Neuronal stem cell (in vitro differentiated cells): ENCODE measurements around the gene BOLL.
"Not testable (repeated sequence)": the region's sequence is repeated elsewhere in the genome, so short reads cannot be mapped to it uniquely, and the experiment has no call there.

Experiments used
- DNase-seq: peaks from one replicate; pipeline ENCODE4 v3.0.0-alpha.2; 2013; ENCODE audit warnings: low spot score
- H2AFZ ChIP-seq: one replicate; pipeline ENCODE4 v1.6.1; 2013; ENCODE audit warnings: mild to moderate bottlenecking, low read length, inconsistent platforms
- H2AK5ac ChIP-seq: 2 replicates; pipeline ENCODE4 v1.6.1; 2013; ENCODE audit warnings: low read depth, mild to moderate bottlenecking, inconsistent platforms, low read length, moderate library complexity, mixed read lengths
- H2BK120ac ChIP-seq: 2 replicates; pipeline ENCODE4 v1.6.1; 2013; ENCODE audit warnings: low read depth, mild to moderate bottlenecking, inconsistent platforms, low read length, moderate library complexity, mixed read lengths
- H2BK12ac ChIP-seq: one replicate; pipeline ENCODE4 v1.6.1; 2013; ENCODE audit warnings: low read length, inconsistent platforms
- H2BK15ac ChIP-seq: 2 replicates; pipeline ENCODE4 v1.6.1; 2013; ENCODE audit warnings: mild to moderate bottlenecking, low read length, inconsistent platforms, mixed read lengths
- H2BK5ac ChIP-seq: one replicate; pipeline ENCODE4 v1.6.1; 2013; ENCODE audit warnings: inconsistent platforms, mild to moderate bottlenecking, low read length, moderate library complexity
- H3K14ac ChIP-seq: one replicate; pipeline ENCODE4 v1.6.1; 2013; ENCODE audit warnings: low read length, inconsistent platforms
- H3K18ac ChIP-seq: 2 replicates; pipeline ENCODE4 v1.6.1; 2013; ENCODE audit warnings: low read length, inconsistent platforms
- H3K23ac ChIP-seq: 2 replicates; pipeline ENCODE4 v1.6.1; 2013; ENCODE audit warnings: low read depth, mild to moderate bottlenecking, mixed read lengths, low read length, inconsistent platforms; ENCODE audit not compliant: poor library complexity
- H3K27ac ChIP-seq: replicated peaks from 3 replicates; pipeline ENCODE4 v1.5.1; 2013; ENCODE audit warnings: low read length, inconsistent platforms
- H3K27me3 ChIP-seq, 3 experiments: 2 replicates each; pipeline ENCODE4 v1.6.1; 2013; ENCODE audit warnings: low read length in 3 of 3, mild to moderate bottlenecking in 2 of 3, inconsistent platforms in 1 of 3, low read depth in 1 of 3, mixed read lengths in 1 of 3, moderate library complexity in 1 of 3; ENCODE audit not compliant: control insufficient read depth in 3 of 3, insufficient read depth in 3 of 3
- H3K36me3 ChIP-seq, 2 donors: replicated peaks in 1 of 2; 2 replicates each; pipeline ENCODE4 v1.6.1; 2013; ENCODE audit warnings: low read length in 2 of 2; ENCODE audit not compliant: control insufficient read depth in 2 of 2, insufficient read depth in 2 of 2
- H3K4ac ChIP-seq: 2 replicates; pipeline ENCODE4 v1.6.1; 2013; ENCODE audit warnings: inconsistent platforms, mild to moderate bottlenecking, low read length, moderate library complexity
- H3K4me1 ChIP-seq, 2 donors: 1 replicate in 1 of 2; 2 replicates in 1 of 2; pipeline ENCODE4 v1.6.1; 2013; ENCODE audit warnings: low read length in 2 of 2, low read depth in 1 of 2; ENCODE audit not compliant: control insufficient read depth in 2 of 2, insufficient read depth in 1 of 2
- H3K4me2 ChIP-seq: one replicate; pipeline ENCODE4 v1.6.1; 2013; ENCODE audit warnings: mild to moderate bottlenecking, low read length, inconsistent platforms; ENCODE audit not compliant: insufficient read depth, poor library complexity, severe bottlenecking
- H3K4me3 ChIP-seq, 2 donors: 2 replicates each; pipeline ENCODE4 v1.5.1; 2013; ENCODE audit warnings: low read length in 2 of 2, mild to moderate bottlenecking in 2 of 2, inconsistent platforms in 1 of 2, moderate library complexity in 1 of 2
- H3K79me1 ChIP-seq: one replicate; pipeline ENCODE4 v1.6.1; 2013; ENCODE audit warnings: low read depth, mild to moderate bottlenecking, inconsistent platforms, low read length, moderate library complexity
- H3K9ac ChIP-seq: one replicate; pipeline ENCODE4 v1.6.1; 2013; ENCODE audit warnings: mild to moderate bottlenecking, low read depth, low read length, inconsistent platforms; ENCODE audit not compliant: poor library complexity
- H3K9me3 ChIP-seq, 2 donors: replicated peaks in 1 of 2; 2 replicates each; pipeline versions ENCODE3 to v1.6.1; 2013; ENCODE audit warnings: low read length in 2 of 2, mild to moderate bottlenecking in 2 of 2, inconsistent platforms in 1 of 2, low read depth in 1 of 2, mixed read lengths in 1 of 2, moderate library complexity in 1 of 2; ENCODE audit not compliant: control insufficient read depth in 2 of 2, insufficient read depth in 1 of 2
- H4K8ac ChIP-seq: one replicate; pipeline ENCODE4 v1.6.1; 2013; ENCODE audit warnings: low read depth, mild to moderate bottlenecking, inconsistent platforms, low read length, moderate library complexity
- H4K91ac ChIP-seq: one replicate; pipeline ENCODE4 v1.6.1; 2013; ENCODE audit warnings: low read length, low read depth, mild to moderate bottlenecking, inconsistent platforms; ENCODE audit not compliant: poor library complexity
- WGBS, 2 donors: extraction: QIAGEN DNeasy Blood & Tissue Kit; methylation state at CpG; one replicate each; pipeline ENCODE4 v1.1.7; 2013; ENCODE audit warnings: missing lambda C conversion rate in 2 of 2, mixed read lengths in 1 of 2; ENCODE audit not compliant: insufficient read length in 2 of 2, insufficient replicate concordance in 1 of 2; ENCODE audit errors: extremely low coverage in 2 of 2; 5-methylcytosine and 5-hydroxymethylcytosine counted together

Gene BOLL

GRCh38 chr2:197710424-197711042 lies 74.6 kb downstream of the BOLL start:
- no peak for DNase-seq
- Histone ChIP-seq H3K36me3 (peaks cover 2 to 30% of the 10 kb centered on the region in 2 donors), H3K79me1 (peaks cover 6% of the 10 kb centered on the region), H2BK12ac (no peak overlapping the region), H3K9me3 (no peaks in the 10 kb centered on the region), H2AFZ (no peak overlapping the region), H3K23ac (no peak overlapping the region), H3K9ac (no peak overlapping the region), H3K4me2 (no peak overlapping the region), H4K91ac (no peak overlapping the region), H3K18ac (no peak overlapping the region), H2BK15ac (no peak overlapping the region), H4K8ac (no peak overlapping the region), H3K27me3 (no peaks in the 10 kb centered on the region), H3K14ac (no peak overlapping the region), H3K27ac (no peak overlapping the region), H3K4ac (no peak overlapping the region), H3K4me3 (no peak overlapping the region), H2BK5ac (no peak overlapping the region), H2BK120ac (no peak overlapping the region), H2AK5ac (no peak overlapping the region), H3K4me1 (peaks cover 7 to 10% of the 10 kb centered on the region in 2 donors)

DNA sequence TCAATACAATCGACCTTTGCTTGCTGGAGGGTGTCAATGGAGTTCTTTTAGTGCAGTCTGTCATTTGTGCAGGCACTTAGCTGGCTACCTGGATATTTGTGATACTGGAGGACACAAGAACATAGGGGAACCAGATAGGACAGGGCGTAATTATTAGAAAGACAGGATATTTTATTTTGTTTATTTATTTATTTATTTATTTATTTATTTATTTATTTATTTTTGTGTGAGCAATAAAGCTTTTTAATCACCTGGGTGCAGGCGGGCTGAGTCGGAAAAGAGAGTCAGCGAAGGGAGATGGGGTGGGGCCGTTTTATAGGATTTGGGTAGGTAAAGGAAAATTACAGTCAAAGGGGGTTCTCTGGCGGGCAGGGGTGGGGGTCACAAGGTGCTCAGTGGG lies 76.0 kb downstream of the BOLL start:
- H3K4me1 ChIP-seq: peaks cover 7 to 10% of the 10 kb centered on the region in 2 donors
- H4K8ac ChIP-seq, H3K23ac ChIP-seq, H2BK120ac ChIP-seq, H3K18ac ChIP-seq, H3K27me3 ChIP-seq, H4K91ac ChIP-seq, H3K9me3 ChIP-seq, H3K4me3 ChIP-seq, H3K14ac ChIP-seq, H2BK5ac ChIP-seq, H2BK15ac ChIP-seq, H3K79me1 ChIP-seq, H2AFZ ChIP-seq, H2BK12ac ChIP-seq, H3K4me2 ChIP-seq, DNase-seq, H3K27ac ChIP-seq, H3K9ac ChIP-seq, H3K4ac ChIP-seq, H2AK5ac ChIP-seq: not testable (repeated sequence)
- H3K36me3 ChIP-seq: peaks cover 2 to 30% of the 10 kb centered on the region in 2 donors
- WGBS, 2 donors: no CpG with 5 or more reads among the region's 7 CpGs

- no peak overlapping the region for H4K8ac ChIP-seq
- H3K23ac ChIP-seq: no peak overlapping the region
- H3K14ac ChIP-seq: no peak overlapping the region
- WGBS, 2 donors: no CpG with 5 or more reads among the region's 2 CpGs
- no peak overlapping the region for H2BK12ac ChIP-seq
- H2BK120ac ChIP-seq: no peak overlapping the region
- no peak overlapping the region for H3K18ac ChIP-seq
- peaks cover 9% of the 10 kb centered on the region for H3K79me1 ChIP-seq
- H2BK5ac ChIP-seq: no peak overlapping the region
- no peak overlapping the region for H2AFZ ChIP-seq
- H2BK15ac ChIP-seq: no peak overlapping the region
- H3K36me3 ChIP-seq: peaks cover 2 to 30% of the 10 kb centered on the region in 2 donors
- no peak overlapping the region for H3K4me3 ChIP-seq
- H3K27me3 ChIP-seq: no peaks in the 10 kb centered on the region
- no peak overlapping the region for H4K91ac ChIP-seq
- no peak for DNase-seq
- no peak overlapping the region for H2AK5ac ChIP-seq
- H3K4me2 ChIP-seq: no peak overlapping the region
- H3K9me3 ChIP-seq: no peaks in the 10 kb centered on the region
- H3K4ac ChIP-seq: no peak overlapping the region
- H3K9ac ChIP-seq: no peak overlapping the region
- no peak overlapping the region for H3K27ac ChIP-seq
- H3K4me1 ChIP-seq: peaks cover 7 to 10% of the 10 kb centered on the region in 2 donors
Observed at GRCh38 chr2:197708331-197708730, 76.8 kb downstream of the BOLL start.

- no CpG with 5 or more reads among the region's 4 CpGs for WGBS, 2 donors
- no peak overlapping the region for H3K27ac ChIP-seq
- DNase-seq: no peak
Observed at GRCh38 chr2:197707316-197708213, 77.6 kb downstream of the BOLL start.

More at GRCh38 chr2:197707316-197708213, 77.6 kb downstream of the BOLL start:
- H3K4ac ChIP-seq: no peak overlapping the region
- peaks cover 9% of the 10 kb centered on the region for H3K79me1 ChIP-seq
- H4K8ac ChIP-seq: no peak overlapping the region
- H4K91ac ChIP-seq: no peak overlapping the region
- H2BK12ac ChIP-seq: no peak overlapping the region
- peaks cover 7 to 10% of the 10 kb centered on the region in 2 donors for H3K4me1 ChIP-seq
- no peaks in the 10 kb centered on the region for H3K9me3 ChIP-seq
- no peak overlapping the region for H3K23ac ChIP-seq
- no peak overlapping the region for H2BK120ac ChIP-seq
- peak overlapping the region; percentile 3 for H2AFZ ChIP-seq
- no peak overlapping the region for H2AK5ac ChIP-seq
- H2BK15ac ChIP-seq: no peak overlapping the region
- H3K4me3 ChIP-seq: peak overlapping the region; percentile 3 to 85
- no peaks in the 10 kb centered on the region for H3K27me3 ChIP-seq
- H3K18ac ChIP-seq: no peak overlapping the region
- peaks cover 2 to 30% of the 10 kb centered on the region in 2 donors for H3K36me3 ChIP-seq
- H3K14ac ChIP-seq: no peak overlapping the region
- no peak overlapping the region for H2BK5ac ChIP-seq
- H3K4me2 ChIP-seq: peak overlapping the region; percentile 39
- H3K9ac ChIP-seq: no peak overlapping the region
